ENCODE data around the gene STAM2. TPM values are rescaled to one million over a fixed set of nuclear protein-coding genes. Genes with fewer than 3 reads are reported as not detected.
"Not testable (repeated sequence)": the region's sequence is repeated elsewhere in the genome, so short reads cannot be mapped to it uniquely, and the experiment has no call there.

Gene STAM2
- total and polyA plus RNA-seq, 2 experiments from 2014 or later = 13.1 to 41.0 TPM

- no peaks in the 10 kb centered on the region for H3K9me2 ChIP-seq (replicated peaks; ENCODE audit: insufficient read depth)
- H3K9me3 ChIP-seq (ENCODE audit: low read depth) = no peaks in the 10 kb centered on the region
- H3K27me3 ChIP-seq = peaks cover 4% of the 10 kb centered on the region
- H3K4me3 ChIP-seq = no peak overlapping the region
- DNase-seq (ENCODE audit: low spot score) = no peak
- 98% methylated on average over 2 of the region's 2 CpGs for WGBS (ENCODE audit: low lambda C conversion rate, missing lambda C conversion rate)
- no peak overlapping the region for H3K27ac ChIP-seq
- H4K20me1 ChIP-seq (ENCODE audit: insufficient read depth, poor library complexity, severe bottlenecking) = no peaks in the 10 kb centered on the region
- H3K4me1 ChIP-seq (ENCODE audit: insufficient read depth) = no peaks in the 10 kb centered on the region
- no peak for TF ChIP-seq CTCF (IDR thresholded peaks at IDR 0.05; ENCODE audit: poor library complexity)
- no peak for TF ChIP-seq EZH2phosphoT487 (IDR thresholded peaks at IDR 0.05; ENCODE audit: low read depth, severe bottlenecking, unreplicated experiment)
- no peak for TF ChIP-seq EZH2 (IDR thresholded peaks at IDR 0.05; ENCODE audit: borderline replicate concordance)
- H3K36me3 ChIP-seq (replicated peaks; ENCODE audit: insufficient read depth, low read depth) = no peaks in the 10 kb centered on the region
- H2AFZ ChIP-seq = no peak overlapping the region
- no peak overlapping the region for H3K4me2 ChIP-seq
- H3K79me2 ChIP-seq = no peaks in the 10 kb centered on the region
Measured at GRCh38 chr2:152092095-152092494, 83.5 kb downstream of the STAM2 start.

- H3K4me2 ChIP-seq; H2AFZ ChIP-seq; H3K36me3 ChIP-seq (replicated peaks; ENCODE audit: insufficient read depth, low read depth); H3K4me1 ChIP-seq (ENCODE audit: insufficient read depth); DNase-seq (ENCODE audit: low spot score); H4K20me1 ChIP-seq (ENCODE audit: insufficient read depth, poor library complexity, severe bottlenecking); H3K4me3 ChIP-seq; H3K27ac ChIP-seq; H3K27me3 ChIP-seq; H3K79me2 ChIP-seq; H3K9me2 ChIP-seq (replicated peaks; ENCODE audit: insufficient read depth); H3K9me3 ChIP-seq (ENCODE audit: low read depth): not testable (repeated sequence)
- 97% methylated on average over 4 of the region's 4 CpGs for WGBS (ENCODE audit: low lambda C conversion rate, missing lambda C conversion rate)
Measured at GRCh38 chr2:152090726-152091125, 84.8 kb downstream of the STAM2 start.

- Histone ChIP-seq H3K9me2 (replicated peaks; ENCODE audit: insufficient read depth) (no peaks in the 10 kb centered on the region), H4K20me1 (ENCODE audit: insufficient read depth, poor library complexity, severe bottlenecking) (no peaks in the 10 kb centered on the region), H3K27me3 (no peaks in the 10 kb centered on the region), H3K9me3 (ENCODE audit: low read depth) (no peaks in the 10 kb centered on the region), H2AFZ (no peak overlapping the region), H3K4me3 (no peak overlapping the region), H3K79me2 (no peaks in the 10 kb centered on the region), H3K4me1 (ENCODE audit: insufficient read depth) (no peaks in the 10 kb centered on the region), H3K4me2 (no peak overlapping the region), H3K36me3 (replicated peaks; ENCODE audit: insufficient read depth, low read depth) (no peaks in the 10 kb centered on the region), H3K27ac (no peak overlapping the region)
- 90% methylated on average over 2 of the region's 2 CpGs for WGBS (ENCODE audit: low lambda C conversion rate, missing lambda C conversion rate)
- TF ChIP-seq CTCF (IDR thresholded peaks at IDR 0.05; ENCODE audit: poor library complexity) = no peak
- TF ChIP-seq EZH2phosphoT487 (IDR thresholded peaks at IDR 0.05; ENCODE audit: low read depth, severe bottlenecking, unreplicated experiment) = no peak
- TF ChIP-seq EZH2 (IDR thresholded peaks at IDR 0.05; ENCODE audit: borderline replicate concordance) = no peak
- DNase-seq (ENCODE audit: low spot score) = no peak
Measured at GRCh38 chr2:152089238-152089637, 86.3 kb downstream of the STAM2 start.

- 87% methylated on average over 3 of the region's 3 CpGs for WGBS (ENCODE audit: low lambda C conversion rate, missing lambda C conversion rate)
- no peaks in the 10 kb centered on the region for H3K9me3 ChIP-seq (ENCODE audit: low read depth)
- H3K27me3 ChIP-seq = no peaks in the 10 kb centered on the region
- H3K4me3 ChIP-seq = no peak overlapping the region
- H3K36me3 ChIP-seq (replicated peaks; ENCODE audit: insufficient read depth, low read depth) = no peaks in the 10 kb centered on the region
- no peak overlapping the region for H3K4me2 ChIP-seq
- H3K79me2 ChIP-seq = no peaks in the 10 kb centered on the region
- no peak for TF ChIP-seq CTCF (IDR thresholded peaks at IDR 0.05; ENCODE audit: poor library complexity)
- no peaks in the 10 kb centered on the region for H4K20me1 ChIP-seq (ENCODE audit: insufficient read depth, poor library complexity, severe bottlenecking)
- H3K4me1 ChIP-seq (ENCODE audit: insufficient read depth) = no peaks in the 10 kb centered on the region
- no peaks in the 10 kb centered on the region for H3K9me2 ChIP-seq (replicated peaks; ENCODE audit: insufficient read depth)
- no peak overlapping the region for H2AFZ ChIP-seq
- H3K27ac ChIP-seq = no peak overlapping the region
- no peak for DNase-seq (ENCODE audit: low spot score)
Measured at GRCh38 chr2:152088006-152088405, 87.6 kb downstream of the STAM2 start.

All from hepatocyte (in vitro differentiated cells).